HAP-1 (cell line): Measurements from ENCODE around the gene GOSR1.
"Not testable (repeated sequence)": the region's sequence is repeated elsewhere in the genome, so short reads cannot be mapped to it uniquely, and the experiment has no call there.

Source experiments
- DNase-seq, 2 experiments: peaks; one replicate each; pipeline ENCODE4 v3.0.0-alpha.2; 2016 to 2020; ENCODE audit warnings: low spot score in 2 of 2
- H3K27me3 ChIP-seq: fragments of 250-450 bp; sonication (Bioruptor Pico); 2 replicates; pipeline ENCODE4 v1.5.1; 2020; ENCODE audit warnings: low read depth, mild to moderate bottlenecking, moderate library complexity
- H3K36me3 ChIP-seq: fragments of 250-450 bp; sonication (Bioruptor Pico); replicated peaks from 2 replicates; pipeline ENCODE4 v1.5.1; 2020; ENCODE audit warnings: mild to moderate bottlenecking
- H3K4me1 ChIP-seq: fragments of 250-450 bp; sonication (Bioruptor Pico); 2 replicates; pipeline ENCODE4 v1.5.1; 2020; ENCODE audit warnings: mild to moderate bottlenecking
- H3K4me3 ChIP-seq: fragments of 250-450 bp; sonication (Bioruptor Pico); 2 replicates; pipeline ENCODE4 v1.5.1; 2020; ENCODE audit warnings: mild to moderate bottlenecking, moderate library complexity
- H3K9me3 ChIP-seq: fragments of 250-450 bp; sonication (Bioruptor Pico); 2 replicates; pipeline ENCODE4 v1.5.1; 2020; ENCODE audit warnings: mild to moderate bottlenecking, moderate library complexity
- in situ Hi-C: fragments of 300-500 bp; cut with MboI; formaldehyde crosslinking; loops from 3 replicates; pipeline ENCODE4 v1.14.3; 2020; ENCODE audit warnings: low sequenced_read_pairs, inconsistent platforms, mixed read lengths

Gene GOSR1

GRCh38 chr17:30519166-30519565, 42.0 kb downstream of the GOSR1 start:
- no peak for DNase-seq
- Histone ChIP-seq H3K36me3 (peaks cover 25% of the 10 kb centered on the region), H3K27me3 (no peaks in the 10 kb centered on the region), H3K9me3 (no peaks in the 10 kb centered on the region), H3K4me3 (no peak overlapping the region), H3K4me1 (no peaks in the 10 kb centered on the region)
- in situ Hi-C loops, result no loop called here

- Histone ChIP-seq H3K4me3 (no peak overlapping the region), H3K36me3 (peaks cover 29% of the 10 kb centered on the region), H3K4me1 (no peaks in the 10 kb centered on the region), H3K9me3 (no peaks in the 10 kb centered on the region), H3K27me3 (no peaks in the 10 kb centered on the region)
- DNase-seq, result no peak
- in situ Hi-C loops, result no loop called here
These were observed 42.5 kb downstream of the GOSR1 start for GRCh38 chr17:30519707-30520106.

GRCh38 chr17:30520436-30520835, 43.2 kb downstream of the GOSR1 start:
- no peak for DNase-seq
- H3K4me3 ChIP-seq, result no peak overlapping the region
- peaks cover 29% of the 10 kb centered on the region for H3K36me3 ChIP-seq
- in situ Hi-C loops, result no loop called here
- H3K9me3 ChIP-seq, result no peaks in the 10 kb centered on the region
- no peaks in the 10 kb centered on the region for H3K4me1 ChIP-seq
- H3K27me3 ChIP-seq, result no peaks in the 10 kb centered on the region

- H3K36me3 ChIP-seq, result peaks cover 29% of the 10 kb centered on the region
These were observed 43.7 kb downstream of the GOSR1 start for GRCh38 chr17:30520882-30521281.

GRCh38 chr17:30521766-30522165, 44.6 kb downstream of the GOSR1 start:
- in situ Hi-C loops, result no loop called here
- peaks cover 29% of the 10 kb centered on the region for H3K36me3 ChIP-seq

More at GRCh38 chr17:30520882-30521281, 43.7 kb downstream of the GOSR1 start:
- Histone ChIP-seq H3K9me3 (no peaks in the 10 kb centered on the region), H3K27me3 (no peaks in the 10 kb centered on the region), H3K4me1 (no peaks in the 10 kb centered on the region), H3K4me3 (no peak overlapping the region)
- no peak for DNase-seq
- in situ Hi-C loops, result no loop called here

GRCh38 chr17:30523236-30523635, 46.0 kb downstream of the GOSR1 start:
- H3K4me3 ChIP-seq, DNase-seq, H3K27me3 ChIP-seq, H3K4me1 ChIP-seq, H3K9me3 ChIP-seq, in situ Hi-C loops: not testable (repeated sequence)
- peaks cover 29% of the 10 kb centered on the region for H3K36me3 ChIP-seq

More at GRCh38 chr17:30521766-30522165, 44.6 kb downstream of the GOSR1 start:
- Histone ChIP-seq H3K27me3 (no peaks in the 10 kb centered on the region), H3K4me3 (no peak overlapping the region), H3K9me3 (no peaks in the 10 kb centered on the region), H3K4me1 (no peaks in the 10 kb centered on the region)
- no peak for DNase-seq

GRCh38 chr17:30524847-30525246, 47.6 kb downstream of the GOSR1 start:
- no peak overlapping the region for H3K4me3 ChIP-seq
- DNase-seq, result no peak
- in situ Hi-C loops, result no loop called here
- peaks cover 23% of the 10 kb centered on the region for H3K36me3 ChIP-seq
- no peaks in the 10 kb centered on the region for H3K4me1 ChIP-seq
- no peaks in the 10 kb centered on the region for H3K27me3 ChIP-seq
- H3K9me3 ChIP-seq, result no peaks in the 10 kb centered on the region

- Histone ChIP-seq H3K36me3 (peaks cover 19% of the 10 kb centered on the region), H3K4me1 (no peaks in the 10 kb centered on the region), H3K9me3 (no peaks in the 10 kb centered on the region), H3K4me3 (no peak overlapping the region), H3K27me3 (no peaks in the 10 kb centered on the region)
- no peak for DNase-seq
- in situ Hi-C loops, result no loop called here
These were observed 49.2 kb downstream of the GOSR1 start for GRCh38 chr17:30526401-30526800.

GRCh38 chr17:30528701-30529100, 51.5 kb downstream of the GOSR1 start:
- DNase-seq, H3K4me3 ChIP-seq, H3K9me3 ChIP-seq, H3K36me3 ChIP-seq, H3K4me1 ChIP-seq, in situ Hi-C loops, H3K27me3 ChIP-seq: not testable (repeated sequence)

- Histone ChIP-seq H3K9me3 (no peaks in the 10 kb centered on the region), H3K4me1 (no peaks in the 10 kb centered on the region), H3K27me3 (no peaks in the 10 kb centered on the region), H3K36me3 (no peaks in the 10 kb centered on the region), H3K4me3 (no peak overlapping the region)
- no peak for DNase-seq
- in situ Hi-C loops, result no loop called here
These were observed 53.3 kb downstream of the GOSR1 start for GRCh38 chr17:30530346-30531025.

GRCh38 chr17:30532871-30533270, 55.7 kb downstream of the GOSR1 start:
- no peak for DNase-seq
- Histone ChIP-seq H3K36me3 (no peaks in the 10 kb centered on the region), H3K27me3 (no peaks in the 10 kb centered on the region), H3K4me1 (no peaks in the 10 kb centered on the region), H3K9me3 (no peaks in the 10 kb centered on the region), H3K4me3 (no peak overlapping the region)
- in situ Hi-C loops, result no loop called here

GRCh38 chr17:30534298-30534697, 57.1 kb downstream of the GOSR1 start:
- no peaks in the 10 kb centered on the region for H3K36me3 ChIP-seq
- no peak for DNase-seq
- no peaks in the 10 kb centered on the region for H3K9me3 ChIP-seq
- no peaks in the 10 kb centered on the region for H3K4me1 ChIP-seq
- no peak overlapping the region for H3K4me3 ChIP-seq
- in situ Hi-C loops, result no loop called here
- no peaks in the 10 kb centered on the region for H3K27me3 ChIP-seq

GRCh38 chr17:30534938-30535921, 58.0 kb downstream of the GOSR1 start:
- in situ Hi-C loops, result no loop called here

GRCh38 chr17:30536846-30537245, 59.6 kb downstream of the GOSR1 start:
- H3K4me1 ChIP-seq, H3K4me3 ChIP-seq, DNase-seq, H3K9me3 ChIP-seq, H3K27me3 ChIP-seq, H3K36me3 ChIP-seq, in situ Hi-C loops: not testable (repeated sequence)

More at GRCh38 chr17:30534938-30535921, 58.0 kb downstream of the GOSR1 start:
- H3K36me3 ChIP-seq, result no peaks in the 10 kb centered on the region
- H3K4me1 ChIP-seq, result no peaks in the 10 kb centered on the region
- no peak for DNase-seq
- H3K4me3 ChIP-seq, result no peak overlapping the region
- no peaks in the 10 kb centered on the region for H3K9me3 ChIP-seq
- H3K27me3 ChIP-seq, result no peaks in the 10 kb centered on the region
